Measurements from ENCODE around the gene RPRD1A.
A peak's percentile ranks its signal among the peaks of the same experiment; 100 is the strongest.
"Not testable (repeated sequence)": the region's sequence is repeated elsewhere in the genome, so short reads cannot be mapped to it uniquely, and the experiment has no call there.

The RPRD1A gene

DNA sequence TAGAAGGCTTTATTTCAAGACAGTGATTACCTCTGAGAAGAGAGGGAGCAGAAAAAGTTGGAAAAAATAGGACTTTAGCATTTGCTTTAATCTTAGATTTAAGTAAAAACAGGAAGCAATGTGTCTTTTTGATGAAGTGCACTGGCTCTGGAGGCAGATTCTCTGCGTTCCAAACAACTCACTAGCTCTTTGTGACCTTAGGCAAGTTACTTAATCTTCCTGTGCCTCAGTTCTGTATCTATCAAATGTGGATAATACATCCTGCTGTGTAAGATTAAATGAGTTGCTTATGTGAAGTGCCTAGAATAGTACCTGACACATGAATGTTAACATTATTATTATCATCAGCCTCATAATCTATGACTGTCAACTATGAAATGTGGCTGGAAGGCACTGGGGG, 42.3 kb downstream of the RPRD1A start:
- DNase-seq (ENCODE audit: low spot score), result no peak

DNA sequence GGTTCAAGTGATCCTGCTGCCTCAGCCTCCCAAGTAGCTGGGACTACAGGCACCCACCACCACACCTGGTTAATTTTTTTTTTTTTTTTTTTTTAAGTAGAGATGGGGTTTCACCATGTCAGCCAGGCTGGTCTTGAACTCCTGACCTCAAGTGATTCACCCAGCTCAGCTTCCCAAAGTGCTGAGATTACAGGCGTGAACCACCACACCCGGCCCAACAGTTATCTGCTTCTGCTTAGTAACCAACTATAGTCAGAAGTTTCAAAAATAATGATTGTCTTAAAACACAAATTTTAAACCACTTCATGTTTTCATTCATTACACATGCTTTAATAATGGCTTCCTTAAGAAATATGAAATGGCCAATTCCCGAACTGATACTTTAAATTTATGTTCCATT, 43.1 kb downstream of the RPRD1A start:
- DNase-seq (ENCODE audit: low spot score), result not testable (repeated sequence)

DNA sequence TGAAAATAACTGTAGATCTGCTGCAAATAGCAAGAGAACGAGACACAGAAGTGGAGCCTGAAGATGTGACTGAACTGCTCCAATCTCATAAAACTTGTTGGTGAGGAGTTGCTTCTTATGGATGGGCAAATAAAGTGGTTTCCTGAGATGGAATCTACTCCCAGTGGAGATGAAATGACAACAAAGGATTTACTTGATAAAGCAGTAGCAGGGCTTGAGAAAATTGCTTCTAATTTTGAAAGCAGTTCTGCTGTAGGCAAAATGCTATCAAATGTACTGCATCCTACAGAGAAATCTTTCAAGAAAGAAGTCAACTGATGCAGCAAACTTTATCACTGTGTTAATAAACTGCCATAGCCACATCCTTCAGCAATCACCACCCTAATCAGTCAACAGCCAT, 44.0 kb downstream of the RPRD1A start:
- DNase-seq (ENCODE audit: low spot score), result no peak

DNA sequence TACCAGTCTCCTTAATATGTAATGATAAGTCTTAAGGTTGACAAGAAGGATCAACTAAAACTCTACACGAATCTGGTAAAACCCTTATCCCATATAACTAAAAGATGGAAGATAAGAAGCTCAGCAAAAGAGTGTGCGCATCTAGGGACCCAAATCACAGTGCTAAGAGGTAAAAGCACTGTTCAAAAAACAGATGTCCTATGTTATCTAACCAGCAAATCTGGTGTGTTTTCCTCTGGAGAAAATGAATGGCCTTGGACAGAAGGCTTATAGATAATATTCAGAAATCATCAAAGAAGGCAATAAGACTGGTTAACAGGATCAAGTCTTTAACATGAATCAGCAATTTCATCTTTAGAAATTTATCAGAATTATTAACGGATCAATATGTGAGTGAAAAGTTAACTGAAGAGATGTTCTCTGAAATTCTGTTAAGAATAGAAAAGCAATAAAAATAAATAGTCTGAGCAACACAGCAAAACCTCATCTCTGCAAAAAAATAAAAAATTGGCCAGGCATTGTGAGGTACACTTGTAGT, 47.1 kb downstream of the RPRD1A start:
- no peak for DNase-seq (ENCODE audit: low spot score)

DNA sequence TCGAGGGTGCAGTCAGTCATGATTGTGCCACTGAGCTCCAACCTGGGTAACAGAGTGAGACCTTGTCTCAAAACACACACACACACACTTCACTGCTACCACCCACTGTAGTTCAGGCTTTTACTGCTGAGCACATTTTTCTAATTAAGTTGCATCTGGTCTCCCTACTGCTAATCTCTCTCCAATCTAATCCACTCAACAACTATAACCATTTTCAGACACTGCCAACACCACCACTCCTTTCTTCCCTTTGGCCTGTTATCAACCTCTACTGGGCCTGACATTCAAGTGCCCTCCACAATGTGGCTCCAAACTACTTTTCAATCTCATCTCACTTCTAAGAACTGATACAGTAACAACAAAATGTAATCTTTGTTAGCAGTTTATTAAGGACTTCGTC, 50.1 kb downstream of the RPRD1A start:
- DNase-seq (ENCODE audit: low spot score), result peak; percentile 62

DNA sequence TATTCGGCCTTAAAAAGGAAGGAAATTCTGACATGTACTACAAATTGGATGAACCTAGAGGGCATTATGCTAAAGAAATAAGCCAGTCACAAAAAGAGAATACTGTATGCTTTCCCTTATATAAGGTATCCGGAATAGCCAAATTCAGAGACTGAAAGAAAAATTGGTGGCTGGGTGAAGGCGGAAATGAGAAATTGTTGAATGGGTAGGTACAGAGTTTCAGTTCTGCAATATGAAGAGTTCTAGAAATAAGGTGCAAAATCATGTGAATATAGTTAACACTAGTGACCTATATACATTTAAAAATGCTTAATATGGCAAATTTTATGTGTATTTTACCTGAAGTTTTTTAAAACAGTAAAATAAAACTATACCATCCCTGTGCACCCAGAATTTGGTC, 51.7 kb downstream of the RPRD1A start:
- DNase-seq (ENCODE audit: low spot score), result no peak

DNA sequence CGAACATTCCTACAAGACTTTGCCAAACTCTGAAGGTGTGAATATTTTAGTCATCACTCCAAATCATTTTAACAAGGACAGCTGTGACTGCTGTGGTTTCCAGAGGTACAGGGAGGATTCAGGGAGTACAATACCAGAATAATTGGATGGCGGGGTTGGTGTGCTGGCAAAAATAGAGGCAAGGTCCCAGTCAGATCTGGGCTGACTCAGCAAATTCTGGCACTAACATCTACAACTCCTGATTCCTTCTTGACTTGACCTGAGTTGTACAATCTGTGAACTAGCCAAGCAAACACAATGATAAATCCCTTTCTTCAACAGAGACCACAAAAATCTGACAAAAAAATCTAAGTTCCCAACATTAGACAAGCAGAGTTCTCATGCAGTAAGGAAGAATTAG, 54.5 kb downstream of the RPRD1A start:
- DNase-seq (ENCODE audit: low spot score), result no peak

DNA sequence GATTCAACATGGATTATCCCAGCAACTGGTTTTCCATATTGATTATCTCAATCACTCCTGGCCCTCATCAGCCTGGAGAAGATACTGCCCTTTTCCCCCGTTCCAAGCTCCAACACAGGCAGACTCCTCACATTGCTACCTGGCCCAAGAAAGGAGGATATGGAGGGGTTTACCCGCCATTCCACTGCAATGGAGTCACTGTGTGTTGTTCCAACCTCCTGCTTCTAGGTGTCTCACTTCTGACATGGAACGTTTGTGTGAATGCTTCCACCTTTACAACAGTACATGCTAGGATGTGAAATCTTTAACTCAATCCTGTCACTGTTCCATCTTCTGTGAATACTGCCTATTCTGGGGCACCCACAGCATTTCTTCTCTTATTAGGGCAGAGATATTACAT, 58.1 kb downstream of the RPRD1A start:
- DNase-seq (ENCODE audit: low spot score), result no peak

DNA sequence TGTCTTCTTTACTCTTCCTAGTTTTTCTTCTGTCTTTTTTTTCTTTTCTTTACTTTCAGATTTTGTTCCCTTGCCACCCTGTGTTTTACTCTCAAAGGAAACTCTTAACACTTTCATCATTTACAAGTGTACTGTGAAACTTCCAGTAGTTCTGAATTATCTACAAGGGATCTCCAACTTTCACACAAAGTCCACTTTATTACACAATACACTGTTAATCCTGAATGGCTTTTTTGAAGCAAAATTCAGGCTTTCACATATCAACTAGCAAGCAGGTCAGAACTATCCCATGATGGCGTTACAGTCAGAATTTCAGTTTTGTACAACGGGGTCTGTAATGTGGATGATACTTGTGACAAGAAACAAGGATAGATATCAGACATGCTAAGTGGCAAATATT, 60.4 kb downstream of the RPRD1A start:
- DNase-seq (ENCODE audit: low spot score), result no peak

DNA sequence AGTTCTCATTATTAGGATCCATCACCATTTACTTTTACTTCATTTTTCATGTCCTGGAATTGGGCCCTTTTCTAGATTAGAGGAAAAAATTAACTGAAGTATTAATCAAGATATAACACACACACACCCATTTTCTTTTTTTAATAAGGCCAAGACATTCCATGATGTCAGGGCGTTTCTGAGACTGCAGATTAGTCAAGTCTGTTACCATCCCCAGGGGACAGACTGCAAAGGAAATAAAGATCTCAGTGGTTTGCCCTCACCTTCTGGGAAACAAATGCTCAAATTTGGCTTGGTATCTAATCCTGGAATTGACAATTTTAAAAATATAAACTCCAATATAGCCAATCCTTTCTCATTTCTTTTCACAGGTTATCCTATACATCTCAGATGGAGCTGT, 67.4 kb downstream of the RPRD1A start:
- DNase-seq (ENCODE audit: low spot score), result no peak

DNA sequence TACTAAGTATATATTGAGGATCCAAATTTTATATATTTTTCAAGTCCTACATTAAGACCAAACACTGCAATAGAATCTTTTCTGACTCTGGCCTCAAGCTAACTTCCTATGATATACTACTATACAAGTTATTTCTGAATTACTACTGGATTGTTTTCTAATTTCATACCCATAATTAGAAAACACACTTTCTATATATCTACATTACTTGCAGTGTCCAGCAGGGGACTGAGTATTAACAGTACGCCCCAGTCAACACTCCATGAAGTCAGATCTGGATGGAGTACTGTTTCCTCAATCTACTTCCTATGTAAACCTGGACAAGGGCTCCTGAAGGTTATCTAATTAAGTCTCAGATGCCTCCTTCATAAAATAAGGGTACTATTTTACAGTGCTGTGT, 68.4 kb downstream of the RPRD1A start:
- DNase-seq (ENCODE audit: low spot score), result peak; percentile 44

DNA sequence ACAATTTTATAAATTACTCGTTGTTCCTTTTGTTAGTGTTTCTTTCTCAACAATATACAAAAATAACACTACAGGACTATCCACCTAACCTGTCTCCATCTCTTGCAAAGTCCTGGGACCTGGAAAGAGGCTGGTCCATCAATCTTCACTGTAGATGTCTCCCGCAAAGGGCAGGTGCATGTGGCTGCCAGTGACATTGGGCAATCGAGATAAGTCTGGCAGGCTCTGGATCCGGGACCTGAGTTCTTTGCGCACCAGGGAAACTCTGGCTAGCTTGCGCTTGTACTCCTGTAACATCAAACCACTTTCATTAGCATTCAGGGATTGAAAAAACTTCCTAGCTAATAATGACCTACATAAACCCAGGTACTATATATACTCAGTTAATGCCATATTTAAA, 74.3 kb downstream of the RPRD1A start:
- no peak for DNase-seq (ENCODE audit: low spot score)

DNA sequence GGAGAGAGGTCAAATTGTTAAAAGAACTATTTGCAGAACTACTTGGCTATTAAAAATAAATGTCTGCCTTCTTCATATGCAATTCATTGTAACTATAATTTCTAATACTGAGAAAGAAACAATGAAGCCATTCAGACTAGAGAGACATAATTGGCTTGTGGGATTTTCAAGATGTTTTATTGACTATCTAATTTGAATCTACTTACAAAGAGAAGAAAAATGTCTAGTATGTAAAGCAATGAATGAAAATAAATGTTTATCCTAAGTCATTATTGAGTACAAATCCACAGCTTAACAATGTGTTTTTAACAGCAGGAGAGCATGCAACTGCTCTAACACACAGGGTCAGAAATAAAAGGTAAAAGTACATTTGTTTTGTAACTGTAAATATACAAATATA, 75.7 kb downstream of the RPRD1A start:
- DNase-seq (ENCODE audit: low spot score), result no peak

DNA sequence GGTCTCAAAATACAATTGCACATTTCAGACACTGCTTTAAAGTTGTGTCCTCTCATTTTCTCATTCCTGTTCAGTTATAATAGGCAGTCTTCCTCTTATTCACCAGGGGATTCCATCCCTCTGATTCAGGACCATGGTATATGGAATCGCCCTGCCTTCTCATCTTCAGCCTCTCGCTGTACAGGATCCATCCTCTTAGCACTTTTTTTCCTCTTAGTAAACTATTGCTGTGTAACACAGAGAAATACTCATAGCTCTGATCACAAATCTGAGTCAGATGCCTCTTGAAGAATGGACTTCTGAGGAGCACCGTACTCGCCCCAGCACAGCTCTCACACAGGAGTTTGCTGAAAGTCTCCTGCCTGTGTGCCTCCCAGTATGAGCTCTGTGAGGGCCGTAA, 83.5 kb downstream of the RPRD1A start:
- DNase-seq (ENCODE audit: low spot score), result no peak

DNA sequence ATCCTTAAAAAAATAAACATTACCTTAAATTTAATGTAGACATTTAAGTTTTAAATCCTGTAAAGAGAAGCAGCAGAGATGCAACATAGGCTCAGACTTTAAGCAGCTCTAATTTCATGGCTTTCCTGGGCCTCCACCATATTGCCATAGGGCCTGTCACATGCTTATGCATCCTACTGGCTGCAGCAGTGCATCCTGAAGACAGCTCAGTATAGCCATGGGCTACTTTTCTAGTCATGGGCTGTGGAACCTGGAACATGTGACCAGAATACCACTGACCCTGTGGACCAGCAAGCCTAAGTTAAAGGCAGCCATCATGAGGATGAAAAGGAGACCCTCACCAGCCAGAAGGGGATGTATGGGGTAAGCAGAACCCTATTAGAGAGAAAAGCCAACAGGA, 84.2 kb downstream of the RPRD1A start:
- no peak for DNase-seq (ENCODE audit: low spot score)

DNA sequence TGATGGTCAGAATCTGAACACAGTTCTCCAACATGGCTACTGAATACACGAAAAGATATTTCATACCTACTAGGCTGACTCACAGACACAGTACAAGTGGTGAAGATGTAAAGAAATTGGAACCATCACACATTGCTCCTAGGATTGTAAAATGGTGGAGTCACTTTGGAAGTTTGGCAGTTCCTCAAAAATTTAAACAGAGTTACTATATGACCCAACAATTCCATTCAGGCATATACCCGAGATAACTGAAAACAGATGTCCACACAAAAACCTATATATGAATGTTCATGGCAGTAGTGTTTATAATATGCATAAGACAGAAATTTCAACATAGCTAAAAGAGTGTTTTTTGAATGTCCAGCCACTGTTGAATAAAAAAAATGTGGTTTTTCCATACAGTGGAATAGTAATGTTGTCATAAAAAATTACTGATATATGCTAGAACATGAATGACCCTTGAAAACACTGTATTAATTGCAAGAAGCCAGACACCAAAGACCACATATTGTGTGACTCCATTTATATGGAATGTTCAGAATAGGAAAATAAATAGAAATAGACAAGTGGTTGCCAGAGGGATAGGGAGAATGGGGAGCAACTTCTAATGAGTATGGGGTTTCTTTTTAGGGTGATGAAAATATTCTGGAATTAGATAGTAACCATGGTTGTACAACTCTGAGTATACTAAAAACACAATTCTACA, 84.8 kb downstream of the RPRD1A start:
- DNase-seq (ENCODE audit: low spot score), result no peak

DNA sequence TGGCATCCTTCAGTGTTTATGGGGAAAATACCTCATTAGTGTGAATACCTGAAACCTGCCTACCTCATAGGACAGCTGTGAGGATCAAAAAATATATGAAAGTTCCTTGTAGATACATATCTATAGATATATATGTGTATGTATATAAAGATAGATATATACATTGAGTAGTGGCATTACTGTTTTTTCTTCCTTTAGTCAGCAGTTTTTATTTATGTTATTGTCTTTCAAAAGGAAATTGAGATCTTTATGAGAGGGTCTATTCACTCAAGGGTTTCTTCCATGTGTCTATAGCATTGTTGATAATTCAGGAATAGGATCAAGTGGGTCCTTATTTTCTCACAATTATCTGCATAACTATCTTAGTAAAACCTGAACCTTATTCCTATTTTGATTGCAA, 88.2 kb downstream of the RPRD1A start:
- no peak for DNase-seq (ENCODE audit: low spot score)

DNA sequence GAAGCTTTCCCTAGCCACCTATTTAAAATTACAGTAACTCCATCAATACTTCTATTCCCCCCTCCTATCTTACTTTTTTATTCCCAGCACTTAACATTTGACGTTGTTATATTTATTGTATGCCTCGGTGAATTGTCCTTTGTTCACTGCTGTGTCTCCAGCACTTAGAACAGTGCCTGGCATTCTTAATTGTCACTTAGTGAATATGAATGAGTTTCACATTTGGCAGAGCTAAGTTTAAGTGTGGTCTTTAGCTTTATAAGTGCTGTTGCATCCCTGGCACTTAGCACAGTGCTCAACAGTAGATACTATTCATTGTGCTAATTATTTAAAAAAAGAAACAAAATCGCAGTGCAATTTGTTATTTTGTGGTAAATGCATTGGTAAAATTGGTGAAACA, 93.2 kb downstream of the RPRD1A start:
- DNase-seq (ENCODE audit: low spot score), result no peak

DNA sequence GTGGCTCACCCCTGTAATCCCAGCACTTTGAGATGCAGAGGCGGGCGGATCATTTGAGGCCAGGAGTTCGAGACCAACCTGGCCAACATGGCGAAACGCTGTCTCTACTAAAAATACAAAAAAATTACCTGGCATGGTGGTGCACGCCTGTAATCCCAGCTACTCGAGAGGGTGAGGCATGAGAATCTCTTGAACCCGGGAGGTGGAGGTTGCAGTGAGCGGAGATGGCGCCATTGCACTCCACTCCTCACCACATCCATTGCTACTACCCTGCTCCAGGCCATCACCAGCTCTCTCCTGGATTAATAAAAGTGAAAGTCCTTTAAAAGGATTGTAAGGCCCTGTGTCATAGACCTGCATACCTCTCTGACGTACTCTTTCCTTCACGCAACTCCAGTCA, 93.7 kb downstream of the RPRD1A start:
- no peak for DNase-seq (ENCODE audit: low spot score)

DNA sequence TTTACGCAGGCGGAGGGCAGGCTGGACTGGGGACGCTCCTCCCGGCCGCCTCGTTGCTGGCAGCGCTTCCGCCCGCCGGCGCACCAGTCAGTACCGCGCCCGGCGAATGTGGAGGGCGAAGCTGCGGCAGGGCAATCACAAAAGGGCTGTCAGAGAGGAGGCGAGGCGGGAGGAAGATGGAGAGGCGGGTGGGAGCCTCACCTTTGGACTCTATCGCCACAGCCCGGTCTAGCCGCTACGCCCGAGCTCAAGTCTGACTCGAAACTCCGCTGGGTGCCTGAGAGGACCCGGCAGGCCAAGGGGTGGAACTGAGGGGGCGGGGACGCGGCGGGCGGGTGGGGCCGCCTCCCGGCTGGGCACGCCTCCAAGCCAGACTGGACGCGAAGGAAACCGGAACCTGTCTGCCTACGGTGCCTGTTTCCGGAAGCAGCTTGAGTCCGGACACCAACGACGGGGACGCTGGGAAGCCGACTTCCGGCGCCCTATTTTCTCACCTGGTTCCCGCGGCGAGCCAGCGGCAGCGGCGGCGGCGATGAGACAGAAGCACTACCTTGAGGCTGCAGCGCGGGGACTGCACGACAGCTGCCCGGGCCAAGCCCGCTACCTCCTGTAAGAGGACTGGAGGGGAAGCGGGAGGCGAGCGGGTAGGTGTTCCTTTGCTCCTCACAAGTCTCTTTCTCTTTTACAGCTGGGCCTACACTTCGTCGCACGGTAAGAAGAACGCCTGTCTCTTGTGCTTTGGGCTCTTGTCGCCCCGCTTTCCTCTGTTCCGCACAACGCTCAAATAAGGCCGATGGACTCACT, 95.0 kb downstream of the RPRD1A start, which contains the start of gene RMP24:
Gene RMP24 (plus strand): TSS at position 483 of the 804 bp plus-strand sequence.
- DNase-seq (ENCODE audit: low spot score), result peak; percentile 99

DNA sequence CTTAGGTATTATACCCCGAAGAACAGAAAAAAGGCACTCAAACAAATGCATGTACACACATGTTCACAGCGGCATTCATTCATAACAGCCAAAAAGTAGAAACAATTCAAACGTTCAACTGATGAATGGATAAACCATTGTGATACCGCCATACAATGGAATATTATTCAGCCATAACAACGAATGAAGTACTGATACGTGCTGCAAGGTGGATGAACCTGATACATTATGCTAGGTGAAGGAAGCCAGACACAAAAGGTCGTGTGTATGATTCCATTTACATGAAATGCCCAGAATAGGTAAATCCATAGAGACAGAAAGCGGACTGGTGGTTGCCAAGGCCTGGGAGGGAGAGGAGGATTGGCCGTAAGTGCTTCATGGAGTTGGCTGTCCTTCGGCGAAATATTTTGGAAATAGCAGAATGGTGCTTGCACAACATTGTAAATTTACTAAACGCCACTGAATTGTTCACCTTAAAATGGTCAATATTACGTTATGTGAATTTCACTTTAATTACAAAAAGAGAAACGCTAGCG, 95.6 kb downstream of the RPRD1A start:
- peak; percentile 51 for DNase-seq (ENCODE audit: low spot score)

DNA sequence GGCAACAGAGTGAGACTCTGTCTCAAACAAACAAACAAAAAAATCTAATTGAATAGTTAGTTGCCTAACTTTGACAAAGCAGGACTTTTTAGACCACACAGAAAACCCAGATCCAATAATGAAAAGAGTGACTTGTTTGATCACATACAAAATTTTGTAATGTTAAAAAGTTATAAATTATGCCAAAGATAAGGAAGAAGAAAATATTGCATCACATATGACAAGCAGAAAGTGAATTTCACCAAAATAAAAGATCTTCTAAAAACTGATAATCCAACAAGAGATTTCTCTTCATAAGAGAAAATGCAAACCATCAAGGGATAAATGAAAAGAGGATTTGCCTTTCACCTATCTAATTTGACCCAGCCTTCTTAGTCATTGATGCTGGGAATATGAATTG, 97.7 kb downstream of the RPRD1A start:
- DNase-seq (ENCODE audit: low spot score), result no peak

DNA sequence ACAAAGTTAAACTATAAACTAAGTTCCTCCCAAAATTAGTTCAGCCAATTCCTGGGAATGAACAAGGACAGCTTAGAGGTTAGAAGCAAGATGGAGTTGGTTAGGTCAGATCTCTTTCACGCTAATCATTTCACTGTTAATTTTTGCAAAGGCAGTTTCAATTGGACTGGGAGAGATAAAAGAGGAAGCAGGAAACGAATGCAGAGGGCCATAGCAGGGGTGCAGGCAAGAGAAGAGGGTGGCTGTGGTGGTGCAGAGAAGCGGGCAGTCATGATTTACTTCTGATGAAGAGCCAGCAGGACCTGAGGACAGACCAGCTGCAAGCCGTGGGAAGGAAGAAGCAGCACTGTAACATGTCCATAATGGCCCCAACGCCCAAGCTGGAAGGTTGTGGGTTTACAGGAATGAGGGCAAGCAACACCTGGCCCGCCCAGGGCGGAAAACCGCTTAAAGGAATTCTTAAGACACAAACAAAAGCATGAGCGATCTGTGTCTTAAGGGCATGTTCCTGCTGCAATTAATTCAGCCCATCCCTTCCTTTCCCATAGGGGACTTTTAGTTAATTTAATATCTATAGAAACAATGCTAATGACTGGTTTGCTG, 99.0 kb downstream of the RPRD1A start:
- no peak for DNase-seq (ENCODE audit: low spot score)

Data from D341Med (cell line).